ENCODE measurements around the gene DTX2. TPM values are rescaled to one million over a fixed set of nuclear protein-coding genes. Genes with fewer than 3 reads are reported as not detected.
"Not testable (repeated sequence)": the region's sequence is repeated elsewhere in the genome, so short reads cannot be mapped to it uniquely, and the experiment has no call there.

DTX2 gene
- total and polyA plus RNA-seq, 10 donors = 17.9 to 60.6 (median 42.9) TPM

DNA sequence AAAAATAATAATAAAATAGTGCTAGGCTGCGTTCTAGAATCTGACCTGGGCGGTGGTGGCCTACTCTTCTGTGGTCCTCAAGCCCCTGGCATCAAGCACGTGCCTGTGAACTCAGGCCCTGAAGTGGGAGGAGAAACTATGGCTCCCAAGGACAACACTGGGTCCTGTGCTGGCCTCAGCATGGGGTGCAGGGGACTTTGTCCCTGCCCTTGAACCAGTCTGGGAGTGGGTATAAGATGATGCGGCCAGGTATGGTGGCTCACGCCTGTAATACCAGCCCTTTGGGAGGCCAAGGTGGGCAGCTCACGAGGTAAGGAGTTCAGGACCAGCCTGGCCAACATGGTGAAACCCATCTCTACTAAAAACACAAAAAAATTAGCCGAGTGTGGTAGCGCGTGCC lies 31.3 kb upstream of the DTX2 start:
- Histone ChIP-seq H3K36me3 (peaks cover 0 to 5% (median 0%) of the 10 kb centered on the region in 6 donors), H3K4me3 (no peak overlapping the region), H3K9me3 (no peaks in the 10 kb centered on the region), H3K4me1 (peaks cover 0 to 10% (median 0%) of the 10 kb centered on the region in 6 donors), H3K27ac (no peak overlapping the region), H3K27me3 (replicated peaks in 1 of 7) (no peaks in the 10 kb centered on the region)
- 92 to 95% (median 95%) methylated on average over 7 to 9 of the region's 9 CpGs for WGBS, 5 donors
- intact Hi-C loops (cut with DNase I; ENCODE audit: low total_unique reads) = no loop called here
- DNase-seq = no peak
- TF ChIP-seq, protein P1, sequence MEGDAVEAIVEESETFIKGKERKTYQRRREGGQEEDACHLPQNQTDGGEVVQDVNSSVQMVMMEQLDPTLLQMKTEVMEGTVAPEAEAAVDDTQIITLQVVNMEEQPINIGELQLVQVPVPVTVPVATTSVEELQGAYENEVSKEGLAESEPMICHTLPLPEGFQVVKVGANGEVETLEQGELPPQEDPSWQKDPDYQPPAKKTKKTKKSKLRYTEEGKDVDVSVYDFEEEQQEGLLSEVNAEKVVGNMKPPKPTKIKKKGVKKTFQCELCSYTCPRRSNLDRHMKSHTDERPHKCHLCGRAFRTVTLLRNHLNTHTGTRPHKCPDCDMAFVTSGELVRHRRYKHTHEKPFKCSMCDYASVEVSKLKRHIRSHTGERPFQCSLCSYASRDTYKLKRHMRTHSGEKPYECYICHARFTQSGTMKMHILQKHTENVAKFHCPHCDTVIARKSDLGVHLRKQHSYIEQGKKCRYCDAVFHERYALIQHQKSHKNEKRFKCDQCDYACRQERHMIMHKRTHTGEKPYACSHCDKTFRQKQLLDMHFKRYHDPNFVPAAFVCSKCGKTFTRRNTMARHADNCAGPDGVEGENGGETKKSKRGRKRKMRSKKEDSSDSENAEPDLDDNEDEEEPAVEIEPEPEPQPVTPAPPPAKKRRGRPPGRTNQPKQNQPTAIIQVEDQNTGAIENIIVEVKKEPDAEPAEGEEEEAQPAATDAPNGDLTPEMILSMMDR (IDR thresholded peaks at IDR 0.05 in 8 of 11, conservative IDR thresholded peaks at IDR 0.05 in 3 of 11) = no peak
- TF ChIP-seq POLR2A (IDR thresholded peaks at IDR 0.05) (no peak), POLR2AphosphoS5 (IDR thresholded peaks at IDR 0.05) (no peak)

DNA sequence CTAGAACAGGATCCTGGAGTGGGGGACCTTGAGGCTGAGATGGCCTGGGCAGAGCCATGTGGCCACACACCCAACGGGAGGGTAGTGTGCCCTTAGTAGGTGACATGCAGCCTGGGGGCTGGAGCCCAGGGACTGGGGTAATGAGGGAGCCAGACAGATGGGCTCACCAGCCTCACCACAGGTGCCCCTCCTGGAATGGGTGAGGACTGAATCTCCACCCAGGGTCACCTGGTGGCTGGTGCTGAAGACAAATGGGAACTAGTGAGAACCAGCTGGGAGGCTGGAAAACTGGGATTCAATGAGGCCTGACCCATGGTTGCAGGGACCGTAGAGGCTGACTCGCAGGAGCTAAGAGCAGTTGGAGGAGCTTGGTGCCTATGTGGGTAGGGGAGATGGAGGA lies 30.7 kb upstream of the DTX2 start:
- 86 to 98% (median 93%) methylated on average over 3 of the region's 3 CpGs for WGBS, 5 donors
- peaks cover 0 to 10% (median 0%) of the 10 kb centered on the region in 6 donors for H3K36me3 ChIP-seq
- intact Hi-C loops (cut with DNase I; ENCODE audit: low total_unique reads) = no loop called here
- no peaks in the 10 kb centered on the region for H3K9me3 ChIP-seq
- no peaks in the 10 kb centered on the region for H3K27me3 ChIP-seq (replicated peaks in 1 of 7)
- peaks cover 0 to 10% (median 0%) of the 10 kb centered on the region in 6 donors for H3K4me1 ChIP-seq
- DNase-seq = no peak
- H3K4me3 ChIP-seq = no peak overlapping the region
- H3K27ac ChIP-seq = no peak overlapping the region
- TF ChIP-seq, protein P1 (IDR thresholded peaks at IDR 0.05 in 8 of 11, conservative IDR thresholded peaks at IDR 0.05 in 3 of 11) = no peak

DNA sequence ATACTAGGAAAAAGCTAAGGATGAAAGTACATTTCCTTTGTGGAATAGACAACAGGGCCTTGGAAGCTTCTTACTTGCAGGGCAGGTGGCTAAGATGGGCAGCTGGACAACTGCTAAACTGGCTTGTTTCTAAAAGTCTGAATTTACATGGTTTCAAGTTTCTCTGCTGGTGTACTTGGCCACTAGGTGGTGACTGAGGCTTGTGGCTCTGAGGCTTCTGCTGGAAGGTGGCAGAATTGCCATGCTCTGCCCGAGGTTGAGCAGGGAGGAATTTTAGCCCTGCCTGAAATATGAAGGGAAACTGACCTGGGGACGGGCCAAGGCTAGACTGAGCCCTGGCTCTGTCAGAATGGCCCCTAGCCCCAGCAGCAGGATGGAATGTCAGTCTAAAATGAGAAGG lies 23.6 kb upstream of the DTX2 start:
- H3K4me3 ChIP-seq; H3K9me3 ChIP-seq; H3K27me3 ChIP-seq (replicated peaks in 1 of 7); intact Hi-C loops (cut with DNase I; ENCODE audit: low total_unique reads); H3K4me1 ChIP-seq: not testable (repeated sequence)
- TF ChIP-seq, protein P1 (IDR thresholded peaks at IDR 0.05 in 8 of 11, conservative IDR thresholded peaks at IDR 0.05 in 3 of 11) = peak in 8 of 11 experiments; percentile 19 to 71 (median 56)
- peak in 1 of 3 donors; percentile 35 for TF ChIP-seq POLR2AphosphoS5 (IDR thresholded peaks at IDR 0.05)
- peaks cover 0 to 15% (median 0%) of the 10 kb centered on the region in 6 donors for H3K36me3 ChIP-seq
- peak overlapping the region in 1 of 8 donors; percentile 14 for H3K27ac ChIP-seq
- WGBS, 5 donors = 0 to 24% (median 0%) methylated on average over 1 to 2 of the region's 2 CpGs
- peak; percentile 85 for DNase-seq

DNA sequence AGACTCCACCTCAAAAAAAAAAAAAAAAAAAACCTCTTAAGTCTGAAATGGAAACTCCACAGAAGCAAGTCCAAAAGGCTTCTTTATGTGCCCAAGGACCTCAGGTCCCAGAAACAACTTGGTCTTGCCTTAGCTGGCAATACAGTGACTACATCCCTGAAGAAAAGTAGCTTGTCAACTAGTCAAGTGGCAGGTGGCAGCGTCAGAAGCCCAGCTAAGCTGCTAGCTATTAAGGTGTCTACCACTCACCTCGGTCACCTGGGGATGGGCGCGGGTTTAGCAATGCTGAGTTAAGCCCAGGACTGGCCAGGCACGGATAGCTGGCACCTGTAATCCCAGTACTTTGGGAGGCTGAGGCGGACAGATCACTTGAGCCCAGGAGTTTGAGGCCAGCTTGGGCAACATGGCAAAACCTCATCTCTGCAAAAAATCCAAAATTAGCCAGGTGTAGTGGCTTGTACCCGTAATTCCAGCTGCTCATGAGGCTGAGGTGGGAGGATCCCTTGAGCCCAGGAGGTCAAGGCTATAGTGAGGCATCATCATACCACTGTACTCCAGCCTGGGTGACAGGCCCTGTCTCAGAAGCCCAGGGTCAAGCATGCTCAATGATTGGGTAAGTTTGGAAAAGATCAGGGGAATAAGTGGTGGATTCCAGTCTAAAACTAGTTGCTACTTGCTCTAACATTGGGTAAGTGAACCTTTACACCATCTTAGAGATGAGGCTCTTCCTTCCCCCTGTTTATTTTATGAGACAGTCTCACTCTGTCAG lies 22.2 kb upstream of the DTX2 start:
- intact Hi-C loops (cut with DNase I; ENCODE audit: low total_unique reads) = not testable (repeated sequence)

DNA sequence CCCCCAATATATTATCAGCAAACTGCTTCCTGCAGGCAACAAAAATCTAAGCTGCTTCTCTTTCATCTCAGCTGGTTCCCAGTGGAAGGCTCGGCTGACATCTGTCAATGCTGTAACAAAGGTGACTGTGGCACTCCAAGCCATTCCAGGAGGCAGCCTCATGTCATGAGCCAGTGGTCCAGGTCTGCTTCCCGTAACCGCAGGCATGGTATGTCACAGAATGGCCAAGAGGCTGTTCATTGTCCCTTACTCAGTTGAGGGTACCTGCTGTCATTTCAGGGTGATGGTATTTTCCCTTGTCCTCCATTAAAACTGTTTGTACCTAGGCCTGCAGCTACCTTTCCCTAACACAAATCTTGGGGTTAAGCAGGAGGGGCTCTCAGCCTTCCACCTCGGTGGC lies 21.1 kb upstream of the DTX2 start:
- H3K4me3 ChIP-seq; intact Hi-C loops (cut with DNase I; ENCODE audit: low total_unique reads); DNase-seq; H3K9me3 ChIP-seq; H3K27me3 ChIP-seq (replicated peaks in 1 of 7); H3K36me3 ChIP-seq; H3K27ac ChIP-seq; H3K4me1 ChIP-seq: not testable (repeated sequence)
- 91 to 96% (median 95%) methylated on average over 3 to 4 of the region's 4 CpGs for WGBS, 5 donors

More for the DNA sequence above, 22.2 kb upstream of the DTX2 start:
- WGBS, 5 donors = 86 to 96% (median 94%) methylated on average over 4 of the region's 7 CpGs; no CpG with 5 or more reads in 2 of the 5 donors
- not testable (repeated sequence) for H3K4me3 ChIP-seq; H3K27ac ChIP-seq; H3K27me3 ChIP-seq (replicated peaks in 1 of 7); H3K4me1 ChIP-seq; H3K9me3 ChIP-seq; DNase-seq
- H3K36me3 ChIP-seq = peaks cover 0 to 15% (median 0%) of the 10 kb centered on the region in 6 donors
